Coronary artery (tissue), 2 donors: ENCODE results near the gene MEIS2.

ENCODE experiments used
- DNase-seq: peaks from one replicate; pipeline ENCODE4 v3.0.0-alpha.2; 2017; ENCODE audit warnings: low spot score
- H3K27ac ChIP-seq, 2 donors: fragments of 200-600 bp; sonication (generic); one replicate each; pipeline ENCODE4 v1.5.1; 2016 to 2019
- H3K4me3 ChIP-seq: fragments of 200-600 bp; sonication (generic); 2 replicates; pipeline ENCODE4 v1.5.1; 2016; ENCODE audit warnings: mild to moderate bottlenecking, moderate library complexity
- CTCF ChIP-seq: fragments of 200-600 bp; sonication (generic); IDR thresholded peaks from one replicate; pipeline ENCODE4 v1.5.1; 2019; ENCODE audit warnings: antibody characterized with exemption

MEIS2 gene

GRCh38 chr15:37054336-37054735 lies 46.0 kb downstream of the MEIS2 start:
- no peak for TF ChIP-seq CTCF
- H3K4me3 ChIP-seq = no peak overlapping the region
- no peak for DNase-seq
- H3K27ac ChIP-seq = no peak overlapping the region

- Histone ChIP-seq H3K27ac (peak overlapping the region in 1 of 2 donors; percentile 26), H3K4me3 (no peak overlapping the region)
- DNase-seq = no peak
- TF ChIP-seq CTCF = no peak
Measured at GRCh38 chr15:37053166-37053565, 47.2 kb downstream of the MEIS2 start.

- H3K4me3 ChIP-seq = no peak overlapping the region
- no peak for DNase-seq
- no peak overlapping the region for H3K27ac ChIP-seq
- TF ChIP-seq CTCF = no peak
Measured at GRCh38 chr15:37050345-37050744, 50.0 kb downstream of the MEIS2 start.

DNA sequence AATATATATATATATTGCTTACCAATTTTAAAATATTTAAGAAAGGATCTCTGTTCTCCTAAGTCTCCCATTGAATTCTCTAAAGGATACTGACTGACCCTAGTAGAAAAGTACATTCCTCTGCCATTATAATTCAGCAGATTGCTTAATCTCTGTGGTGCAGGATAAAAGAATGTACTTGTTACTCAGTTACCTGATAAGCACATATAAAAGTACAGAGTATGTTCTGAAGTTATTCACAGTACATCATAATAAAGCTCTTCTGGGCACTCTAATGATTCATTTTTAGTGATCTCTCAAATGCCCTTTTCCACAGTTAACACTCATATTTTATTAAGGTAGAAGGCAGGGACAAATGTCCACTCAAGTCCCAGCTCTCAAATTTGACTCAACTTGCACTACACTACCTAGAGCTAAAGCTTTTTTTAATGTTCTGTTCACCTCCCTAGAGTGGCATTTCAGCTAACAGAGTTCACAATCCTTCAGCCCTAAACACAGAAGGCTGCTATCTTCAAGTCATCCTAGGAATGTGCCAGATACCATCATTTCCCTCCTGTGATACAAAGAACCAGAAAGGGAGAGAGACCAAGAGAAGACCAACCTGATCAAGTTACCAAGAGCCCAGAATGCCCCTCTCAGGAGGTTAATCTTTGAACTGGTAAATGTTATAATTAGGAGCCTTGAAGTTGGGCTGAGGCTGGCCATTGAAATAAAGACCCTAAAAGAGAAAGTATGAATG lies 53.3 kb downstream of the MEIS2 start:
- no peak for TF ChIP-seq CTCF
- DNase-seq = no peak
- peak overlapping the region in 1 of 2 donors; percentile 13 for H3K27ac ChIP-seq
- no peak overlapping the region for H3K4me3 ChIP-seq

DNA sequence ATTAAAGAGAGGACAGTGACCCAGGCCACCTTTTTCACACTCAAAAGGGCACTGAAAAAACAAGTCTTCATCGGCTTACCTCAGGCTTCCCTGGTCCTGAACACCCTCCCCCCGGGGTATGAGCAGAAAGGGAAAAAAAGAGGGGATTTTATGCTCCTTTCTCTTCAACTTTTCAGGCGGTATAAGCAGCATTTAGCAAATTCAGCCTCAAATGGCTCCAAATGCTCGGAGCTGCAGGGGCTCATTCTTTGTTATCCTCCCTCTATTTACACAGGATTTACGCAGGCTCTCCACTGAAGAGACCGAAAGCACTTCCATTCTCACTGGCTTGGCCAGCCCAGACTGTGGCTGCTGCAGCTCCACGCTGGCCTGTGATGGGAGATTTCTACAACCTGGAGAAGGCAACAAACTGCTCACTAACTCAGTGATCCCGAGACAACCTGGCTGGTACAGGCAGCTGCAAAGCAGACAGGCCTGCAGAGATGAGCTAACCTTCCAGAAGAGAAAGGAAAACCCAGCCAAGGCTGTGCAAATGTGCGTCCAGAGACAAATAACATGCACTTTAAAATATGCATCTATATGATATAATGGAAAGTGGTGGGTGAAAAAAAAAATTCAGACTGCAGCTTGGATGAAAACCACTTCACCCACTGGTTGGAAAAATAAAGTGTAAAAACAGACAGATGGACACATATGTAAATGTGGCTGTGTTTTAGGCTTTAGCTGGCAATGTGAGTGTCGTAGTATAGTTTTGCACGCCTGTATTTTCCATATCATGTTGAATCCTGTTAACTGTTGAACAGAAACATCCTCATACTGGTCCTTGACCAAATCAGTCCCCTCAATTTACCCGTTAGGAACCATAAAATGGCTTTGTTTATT lies 54.2 kb downstream of the MEIS2 start:
- DNase-seq = no peak
- Histone ChIP-seq H3K4me3 (no peak overlapping the region), H3K27ac (no peak overlapping the region)
- no peak for TF ChIP-seq CTCF

DNA sequence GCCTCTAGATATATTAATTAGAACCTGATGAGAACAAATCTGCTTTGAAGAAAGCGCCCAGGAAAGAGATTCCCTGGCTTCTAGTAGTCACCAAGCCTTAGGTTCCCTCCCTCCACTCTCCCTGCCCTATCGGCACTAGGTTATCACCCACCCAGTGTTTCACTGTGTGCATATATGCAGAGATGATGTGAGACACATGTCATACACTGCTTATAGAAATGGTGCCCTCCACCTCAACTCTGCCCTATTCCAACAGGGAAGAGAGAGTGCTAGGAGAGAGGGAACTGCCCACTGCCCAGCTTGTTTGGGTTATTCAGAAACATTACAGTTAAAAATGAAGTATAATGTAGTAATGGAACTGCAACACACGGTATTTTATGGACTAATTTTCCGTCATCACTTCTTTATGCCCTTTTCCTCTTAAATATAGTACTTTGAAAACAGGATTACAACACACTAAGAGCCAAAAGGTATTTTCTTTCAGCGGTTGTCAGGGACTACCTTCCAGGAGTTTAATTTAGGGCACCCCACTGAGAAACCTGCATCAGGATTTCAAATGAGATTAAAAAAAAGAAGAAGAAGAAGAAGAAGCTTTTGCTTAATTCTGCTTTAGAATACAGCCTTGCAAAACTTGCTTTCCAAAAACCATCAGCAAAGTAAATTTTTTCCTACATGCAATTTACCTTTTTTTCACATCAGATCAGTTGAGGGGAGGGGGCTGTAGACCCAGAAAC lies 55.3 kb downstream of the MEIS2 start:
- DNase-seq = no peak
- Histone ChIP-seq H3K4me3 (no peak overlapping the region), H3K27ac (no peak overlapping the region)
- TF ChIP-seq CTCF = no peak
